HK-2 (cell line): ENCODE results near the gene CACNA2D3.

Source experiments
- DNase-seq: peaks from one replicate; pipeline ENCODE4 v3.0.0-alpha.2; 2018; ENCODE audit not compliant: unreplicated experiment

The CACNA2D3 gene

DNA sequence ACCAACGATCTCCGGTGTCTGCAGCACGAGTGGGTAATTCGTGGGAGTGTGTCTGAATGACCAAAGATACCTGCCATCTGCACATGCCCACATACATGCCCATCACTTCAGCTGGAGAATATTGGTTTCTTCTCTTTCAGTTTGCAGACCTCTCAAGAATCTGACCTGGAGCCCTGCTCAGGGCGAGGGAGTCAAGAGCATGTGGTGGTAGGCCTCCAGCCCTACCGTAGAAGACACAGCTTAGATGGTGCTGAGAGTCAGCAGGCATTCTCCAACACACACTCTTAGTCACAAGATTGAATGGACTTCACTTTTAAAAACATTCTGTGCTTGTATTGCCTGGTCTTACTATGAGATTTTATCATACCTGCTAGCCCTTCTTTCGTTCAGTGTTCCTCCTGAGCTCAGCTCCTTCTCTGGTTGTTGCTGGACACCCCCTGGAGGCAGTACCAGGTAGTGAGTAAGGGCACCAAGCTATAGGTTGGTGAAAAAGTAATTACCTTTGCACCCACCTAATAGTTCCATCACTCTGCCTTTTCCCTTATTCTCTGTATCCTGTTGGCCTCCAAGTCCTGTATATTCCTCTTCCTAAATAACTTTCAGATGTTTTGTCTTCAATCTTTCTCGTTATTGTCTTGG is 252.0 kb downstream of the CACNA2D3 start:
- peak; percentile 4 for DNase-seq

DNA sequence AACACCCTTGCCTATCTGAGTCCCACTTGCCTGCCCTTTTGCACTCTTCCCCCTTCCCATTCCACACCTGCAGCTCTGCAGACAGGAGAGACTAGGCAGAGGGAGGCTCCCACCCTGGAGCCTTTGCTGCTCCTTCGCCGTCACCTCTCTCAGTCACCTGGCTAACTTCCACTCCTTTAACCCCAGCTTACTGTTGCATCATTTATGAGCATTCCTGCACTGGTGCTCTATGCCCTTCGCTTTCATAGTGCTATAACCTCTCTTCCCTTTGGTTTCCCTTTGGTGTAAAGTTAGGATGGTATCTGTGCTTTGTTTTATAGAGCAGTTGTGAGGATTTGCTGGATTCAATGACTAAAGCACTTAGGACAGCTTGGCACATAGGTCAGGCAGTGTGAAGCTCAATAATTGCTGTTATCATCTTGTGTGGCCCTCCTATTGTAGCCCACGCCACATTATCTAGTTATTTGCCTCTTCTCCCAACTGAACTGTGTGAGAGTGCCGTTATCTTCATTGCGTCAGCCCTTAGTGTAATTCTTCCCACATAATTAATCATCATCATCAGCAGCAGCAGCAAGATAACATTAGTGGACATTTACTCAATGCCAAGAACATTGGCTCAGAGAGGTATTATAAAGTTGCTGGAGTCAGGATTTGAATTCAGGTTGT is 253.9 kb downstream of the CACNA2D3 start:
- DNase-seq, result no peak

DNA sequence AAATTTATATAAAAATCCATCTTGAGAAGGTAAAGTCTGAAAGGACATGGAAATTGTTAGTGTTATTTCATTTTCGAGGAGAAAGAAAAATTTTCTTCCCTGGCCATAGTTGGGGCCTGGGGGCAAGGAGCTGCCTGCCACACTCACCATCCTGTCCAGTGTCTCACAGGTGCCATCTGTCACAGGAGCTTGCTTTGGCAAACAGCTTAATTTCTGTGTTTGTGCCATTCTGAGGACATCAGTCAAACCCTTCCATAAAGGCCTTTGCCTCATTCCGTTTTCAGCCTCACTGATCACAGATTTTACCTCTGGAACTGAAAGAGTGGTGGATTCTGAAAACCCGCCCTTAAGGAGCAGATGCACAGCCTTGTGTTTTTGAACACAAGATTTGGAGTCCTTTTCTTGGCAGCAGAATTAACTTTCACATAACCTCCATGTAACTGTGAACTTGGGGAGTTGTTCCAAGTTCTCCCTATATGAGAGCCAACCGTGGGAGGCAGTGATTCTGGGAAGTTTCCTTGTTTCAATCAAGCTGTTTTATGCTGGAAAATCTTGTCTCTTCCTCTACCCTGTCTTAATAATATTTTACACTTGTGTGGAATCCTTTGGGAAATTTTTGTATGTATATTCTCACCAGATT is 254.7 kb downstream of the CACNA2D3 start:
- no peak for DNase-seq

DNA sequence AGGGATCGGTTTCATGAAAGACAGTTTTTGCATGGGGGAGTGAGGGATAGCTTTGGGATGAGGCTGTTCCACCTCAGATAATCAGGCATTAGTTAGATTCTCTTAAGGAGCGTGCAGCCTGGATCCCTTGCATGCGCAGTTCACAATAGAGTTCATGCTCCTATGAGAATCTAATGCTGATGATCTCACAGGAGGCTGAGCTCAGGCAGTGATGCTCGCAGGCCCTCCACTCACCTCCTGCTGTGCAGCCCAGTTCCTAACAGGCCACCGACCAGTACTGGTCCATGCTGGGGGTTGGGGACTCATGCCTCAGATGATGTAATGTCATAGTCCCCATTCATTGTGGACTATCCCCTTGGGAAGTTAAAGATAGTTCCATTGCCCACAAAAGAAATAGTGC is 255.8 kb downstream of the CACNA2D3 start:
- no peak for DNase-seq

DNA sequence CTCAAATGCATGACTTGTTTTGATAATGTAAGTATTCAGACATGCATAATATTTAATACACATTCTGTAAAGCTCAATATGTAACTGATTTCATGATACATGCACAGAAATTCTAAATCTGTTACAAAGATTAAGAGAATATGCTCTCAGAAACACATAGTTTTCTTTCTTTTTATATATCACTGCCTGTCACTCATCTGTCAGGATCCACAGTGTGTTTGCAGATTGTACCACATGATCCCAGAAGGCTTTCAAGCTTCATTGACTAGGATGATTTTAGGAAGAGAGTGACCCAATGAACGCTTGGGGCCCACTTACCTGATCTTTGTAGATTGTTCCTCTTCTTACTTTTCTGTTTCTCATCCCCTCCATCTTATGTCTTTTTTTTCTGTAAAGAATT is 261.9 kb downstream of the CACNA2D3 start:
- no peak for DNase-seq

DNA sequence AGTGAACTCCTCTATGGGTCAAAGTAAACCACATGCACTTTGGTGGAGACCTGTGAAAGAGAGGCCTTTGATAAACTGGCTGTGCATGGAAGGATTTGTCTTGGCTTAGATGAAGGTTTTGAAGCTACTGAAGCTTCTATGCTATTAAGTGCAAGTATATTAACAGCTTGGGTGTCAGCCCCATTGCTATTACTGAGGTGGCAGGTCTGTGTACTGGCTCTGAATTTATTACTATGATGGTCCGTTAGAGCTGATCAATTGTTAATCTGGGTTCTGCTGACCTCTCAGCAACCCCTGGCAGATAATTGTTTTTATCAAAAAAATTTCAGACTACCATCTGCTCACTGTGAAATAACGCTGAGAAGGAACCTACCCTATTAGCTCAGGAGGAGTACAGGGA is 268.2 kb downstream of the CACNA2D3 start:
- DNase-seq, result no peak

DNA sequence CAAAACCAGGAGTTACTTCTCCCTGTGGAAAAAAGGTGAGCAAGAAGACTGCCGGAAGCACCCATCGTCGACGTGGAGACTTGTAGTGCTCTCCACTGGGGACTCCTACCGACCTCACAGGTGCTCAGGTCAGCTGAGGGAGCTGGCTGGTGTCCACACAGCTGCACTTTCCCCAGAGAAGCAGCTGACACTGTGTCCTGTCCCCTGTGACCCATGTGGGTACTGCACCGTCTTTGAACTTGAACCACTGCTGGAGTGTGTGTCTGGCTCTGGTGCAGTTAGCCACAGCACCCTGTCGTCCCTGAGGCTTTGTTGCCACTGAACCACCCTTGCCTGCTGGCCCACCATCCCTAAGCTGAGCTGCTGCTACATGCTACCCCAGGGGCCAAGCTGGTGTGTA is 270.8 kb downstream of the CACNA2D3 start:
- no peak for DNase-seq

DNA sequence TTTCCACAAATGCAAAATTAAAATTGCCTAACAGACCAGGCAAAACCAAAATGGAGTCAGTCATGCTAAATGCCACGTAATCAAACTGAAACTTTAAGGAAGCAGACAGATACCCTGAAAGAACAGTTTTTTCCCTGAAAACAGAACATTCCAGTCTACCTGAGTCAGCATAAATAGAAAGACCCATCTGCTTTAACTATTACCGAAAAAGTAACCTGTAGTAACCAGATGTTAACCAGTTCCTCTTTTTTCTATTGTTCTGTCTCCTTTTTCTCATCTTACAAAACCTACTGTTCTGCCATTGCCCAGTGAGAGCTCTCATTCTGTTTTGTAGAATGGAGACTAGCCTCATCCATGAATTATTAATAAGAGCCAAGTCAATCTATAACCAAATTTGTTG is 286.0 kb downstream of the CACNA2D3 start:
- no peak for DNase-seq

DNA sequence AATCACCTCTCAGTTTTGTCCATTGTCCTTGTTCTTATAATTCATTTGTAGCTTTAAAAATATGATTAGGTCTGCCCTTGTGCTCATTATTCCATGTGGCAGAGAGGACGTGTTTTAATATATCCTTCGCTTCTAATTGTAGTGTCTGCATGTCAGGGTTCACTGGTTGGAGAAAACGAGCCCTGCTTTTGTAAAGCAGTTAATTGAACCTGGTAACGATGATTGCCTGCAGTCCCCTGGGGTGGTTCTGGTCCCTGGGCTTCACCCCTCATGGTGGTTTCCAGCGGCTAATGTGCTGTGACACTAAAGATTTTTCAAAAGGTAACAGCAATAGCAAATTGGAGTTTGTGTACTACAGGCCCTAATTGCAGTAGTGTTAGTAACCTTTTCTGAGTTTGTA is 299.6 kb downstream of the CACNA2D3 start:
- no peak for DNase-seq

DNA sequence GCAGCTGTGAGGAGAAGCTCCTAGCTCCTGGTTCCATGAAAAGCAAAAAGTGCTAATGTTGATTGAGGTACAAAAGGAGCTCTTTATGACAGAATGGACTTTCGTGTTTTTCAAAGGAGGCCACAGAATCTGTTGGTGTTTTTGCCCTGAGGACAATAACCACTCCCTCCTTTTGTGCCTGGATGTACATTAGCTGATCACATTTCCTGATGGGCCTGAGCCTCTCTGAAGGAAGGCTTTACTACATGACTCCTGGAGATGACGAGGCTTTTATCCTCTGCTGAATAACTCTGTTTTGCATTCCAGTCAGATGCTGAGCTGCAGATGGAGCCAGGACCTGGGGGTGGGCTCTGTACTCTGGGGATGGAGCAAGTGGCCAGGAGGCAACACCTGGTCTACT is 301.9 kb downstream of the CACNA2D3 start:
- DNase-seq, result no peak

DNA sequence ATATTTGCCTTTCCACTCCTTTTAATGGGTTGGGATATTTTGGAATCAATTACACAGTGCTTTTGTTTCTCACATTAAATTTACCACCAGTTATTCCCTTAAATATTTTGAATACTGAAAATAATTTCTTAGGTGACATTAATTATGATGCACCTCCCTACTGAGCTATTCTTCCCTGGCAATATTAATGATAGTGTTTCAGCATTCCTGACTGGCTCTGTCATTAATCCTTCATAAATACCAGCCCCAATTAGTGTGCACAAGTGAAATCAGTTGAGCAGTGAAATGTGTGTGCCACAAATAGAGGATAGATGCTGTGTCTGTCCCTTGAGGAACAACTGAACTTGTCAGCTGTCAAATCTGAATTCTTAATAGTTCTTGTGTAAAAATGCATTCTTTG is 304.0 kb downstream of the CACNA2D3 start:
- no peak for DNase-seq

DNA sequence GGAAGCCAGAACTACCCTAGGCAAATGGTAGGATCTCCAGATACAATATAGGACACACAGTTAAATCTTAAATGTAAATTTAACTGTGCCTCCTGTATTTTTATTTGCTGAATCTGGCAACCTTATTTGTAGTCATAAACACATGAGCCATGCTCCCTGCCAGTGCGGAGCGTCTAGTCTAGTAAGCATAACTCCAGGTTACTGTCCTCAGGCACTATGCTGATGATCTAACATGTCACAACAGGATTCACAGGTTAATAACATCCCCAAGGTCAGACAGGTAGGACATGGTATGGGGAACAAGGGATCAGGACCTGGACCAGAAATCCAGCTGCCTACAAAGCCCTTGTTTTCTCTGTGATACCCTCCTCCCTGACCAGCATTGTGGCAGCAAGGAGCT is 305.1 kb downstream of the CACNA2D3 start:
- DNase-seq, result no peak

DNA sequence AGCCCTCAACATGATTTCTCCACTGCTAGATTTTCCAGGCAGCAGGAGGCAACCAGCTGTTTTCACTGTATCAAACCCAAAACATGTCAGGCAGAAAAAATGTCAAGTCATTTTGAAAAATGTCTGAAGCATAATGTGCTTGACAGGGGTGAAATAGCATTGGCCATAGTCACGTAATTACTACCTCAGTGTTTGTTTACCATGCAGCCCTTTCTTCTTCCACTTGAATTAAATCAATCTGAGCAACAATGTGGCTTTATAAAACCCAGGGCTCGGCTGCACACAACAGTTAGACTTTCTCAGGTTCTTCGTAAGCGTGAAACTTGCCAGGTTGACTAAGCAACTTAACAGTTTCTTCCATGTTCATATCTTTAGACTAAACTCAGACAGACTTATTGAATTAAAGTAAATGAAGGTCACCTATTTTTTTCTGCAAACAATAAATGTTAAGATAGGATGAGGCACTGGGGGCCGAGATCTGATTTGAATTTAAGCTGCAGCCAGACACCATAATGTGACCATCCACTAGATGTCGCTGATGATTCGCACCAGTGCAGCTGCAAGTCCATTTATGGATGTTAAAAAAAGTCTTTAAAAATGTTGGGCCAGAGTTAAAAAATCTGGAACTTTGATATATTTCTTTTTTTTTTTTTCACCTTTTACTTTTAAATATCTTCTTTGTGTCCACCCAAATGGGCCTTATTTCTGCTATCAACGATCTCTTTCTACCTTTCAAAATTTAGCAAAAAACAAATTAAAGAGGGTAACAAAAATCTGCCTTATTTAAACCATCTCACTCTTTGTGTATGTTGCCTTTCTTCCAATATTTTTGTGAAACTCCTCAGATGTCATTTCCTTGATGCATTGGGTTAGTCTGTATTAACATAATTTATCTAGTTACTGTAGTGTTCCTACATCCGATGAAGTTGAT is 305.9 kb downstream of the CACNA2D3 start:
- peak; percentile 24 for DNase-seq

DNA sequence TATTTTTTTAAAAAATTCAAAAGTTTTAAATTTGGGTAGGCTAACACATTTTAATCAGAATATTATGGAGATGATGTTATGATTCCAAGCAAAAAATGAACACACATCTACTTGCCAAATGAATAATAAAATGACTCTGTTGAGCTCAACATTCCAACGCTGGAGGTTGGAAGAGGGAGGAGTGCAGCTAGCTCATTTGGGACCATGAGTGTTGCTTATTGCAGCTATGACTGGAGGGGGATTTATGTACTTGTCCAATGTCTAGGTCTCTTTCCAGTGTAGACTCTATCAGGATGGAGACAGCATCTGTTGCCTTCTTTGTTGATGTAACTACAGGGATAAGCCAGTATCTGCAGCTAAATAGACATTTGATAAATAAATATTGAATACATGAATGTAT is 310.6 kb downstream of the CACNA2D3 start:
- DNase-seq, result no peak

DNA sequence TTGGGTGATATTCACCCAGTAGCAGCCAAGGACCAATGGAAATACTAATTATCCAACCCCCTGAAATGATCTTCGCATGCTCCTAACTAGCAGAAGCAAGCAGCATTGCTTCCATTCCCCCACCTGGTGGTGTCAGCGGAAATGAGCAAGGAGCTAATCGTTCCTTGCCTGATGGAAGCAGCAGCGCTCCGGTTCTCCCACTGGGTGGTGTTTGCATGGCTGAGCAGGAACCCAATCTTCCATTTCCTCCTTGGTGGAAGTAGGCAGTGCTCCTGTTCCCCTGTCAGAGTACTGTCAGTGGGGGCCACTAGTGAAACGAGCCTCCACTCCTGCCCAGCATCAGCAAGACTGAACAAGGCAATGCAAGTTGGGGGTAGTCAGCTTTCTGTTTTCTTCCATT is 311.5 kb downstream of the CACNA2D3 start:
- DNase-seq, result peak; percentile 11

DNA sequence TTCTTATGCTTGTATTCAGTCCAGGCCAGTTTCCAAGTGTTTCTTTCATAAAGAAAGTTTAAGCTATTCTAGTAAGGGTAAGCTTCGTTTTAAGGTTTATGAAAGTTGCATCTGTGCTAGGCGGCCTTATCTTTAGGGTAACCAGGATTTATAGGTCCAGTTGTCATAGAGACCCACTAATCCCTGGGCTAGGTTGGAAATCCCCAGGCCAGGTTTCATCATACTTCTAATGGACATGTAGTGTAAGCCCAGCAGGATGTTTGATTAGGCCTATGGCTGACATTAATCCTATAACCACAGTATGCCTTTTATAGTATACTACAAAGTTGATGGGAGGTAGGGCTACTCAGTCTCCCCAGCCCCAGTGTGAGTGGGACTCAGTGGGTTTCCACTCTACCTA is 312.4 kb downstream of the CACNA2D3 start:
- no peak for DNase-seq

DNA sequence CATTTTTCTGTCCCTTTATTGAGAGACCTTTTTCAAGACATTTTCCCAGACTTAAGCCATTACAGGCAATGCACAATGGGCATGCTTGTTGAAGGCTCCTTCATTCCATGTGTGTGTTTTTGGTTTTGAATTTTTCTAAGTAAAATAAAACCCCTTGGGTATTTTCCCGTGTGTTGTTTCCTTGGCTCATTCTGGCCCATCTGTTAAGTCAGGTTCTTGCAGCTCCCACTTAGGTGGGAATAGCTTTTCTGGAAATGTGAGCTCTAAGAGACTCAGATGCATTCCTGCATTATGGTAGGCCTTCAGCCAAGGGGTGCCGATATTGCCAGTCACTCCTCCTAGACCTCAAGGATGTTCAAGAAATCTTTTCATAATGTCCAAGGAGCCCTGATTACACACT is 314.9 kb downstream of the CACNA2D3 start:
- no peak for DNase-seq

DNA sequence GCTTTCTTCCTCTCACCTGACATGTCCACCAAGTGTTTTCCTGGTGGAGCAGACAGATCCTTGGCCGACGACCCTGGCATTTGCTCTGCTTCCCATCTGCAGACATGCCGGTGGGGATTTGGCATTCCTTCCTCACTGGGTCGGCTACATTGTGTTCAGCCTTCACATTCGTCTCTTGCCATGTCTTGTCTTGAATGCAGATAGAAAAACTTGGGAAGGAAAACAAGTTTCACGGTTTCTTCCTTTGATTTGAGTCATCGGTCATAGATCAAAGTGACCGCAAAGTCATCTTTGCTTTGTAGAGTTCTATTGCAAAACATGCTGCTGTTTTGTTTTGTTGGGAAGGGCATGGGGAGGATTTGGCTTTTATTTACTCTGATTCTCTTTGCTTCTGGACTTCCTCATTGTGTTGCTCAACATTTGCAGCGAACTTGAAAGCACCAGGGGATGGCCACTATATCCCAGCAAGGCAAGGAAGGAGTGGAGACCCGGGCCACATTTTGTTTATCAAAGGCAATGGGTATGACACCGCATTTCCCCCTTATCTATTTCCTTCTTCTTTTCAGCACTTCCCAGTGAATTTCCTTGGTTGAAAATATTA is 321.3 kb downstream of the CACNA2D3 start:
- no peak for DNase-seq

DNA sequence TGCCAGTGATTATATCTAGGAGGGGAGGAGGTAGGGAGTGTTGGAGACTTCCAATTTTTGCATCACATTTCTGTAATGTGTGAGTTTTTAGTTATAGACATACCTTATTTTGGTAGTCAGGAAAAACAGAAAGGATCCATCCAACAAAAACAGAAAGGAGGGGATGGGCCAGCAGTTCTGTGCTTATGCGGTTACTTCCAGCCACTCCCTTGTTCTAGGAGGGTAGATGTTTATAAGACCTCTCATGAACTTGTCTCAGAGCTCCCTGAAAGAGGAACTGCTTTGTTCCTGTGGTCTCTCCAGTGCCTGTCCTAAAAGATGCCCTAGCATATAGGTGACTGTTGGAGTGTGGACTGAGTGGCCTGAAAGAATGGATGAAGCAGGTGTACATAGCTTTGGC is 323.3 kb downstream of the CACNA2D3 start:
- DNase-seq, result no peak

DNA sequence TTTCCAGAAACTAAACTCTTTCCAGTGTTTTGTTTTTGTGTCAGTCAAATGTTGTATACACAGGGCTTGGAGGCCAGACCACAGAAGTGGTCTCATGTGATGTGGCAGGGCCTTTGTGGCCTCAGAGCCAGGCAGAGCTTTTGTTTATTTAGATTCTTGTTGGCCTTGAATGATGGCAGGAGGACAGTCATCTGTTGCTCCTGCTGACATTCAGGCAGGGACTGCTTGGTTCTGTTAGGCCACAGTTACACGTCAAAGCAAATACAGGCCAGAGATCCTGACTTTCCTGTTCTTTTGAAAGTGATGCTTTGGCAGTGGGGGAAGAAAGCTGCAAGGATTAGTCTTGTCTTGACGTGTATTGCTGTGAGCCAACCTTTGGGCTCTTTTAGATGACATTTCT is 325.1 kb downstream of the CACNA2D3 start:
- DNase-seq, result no peak

DNA sequence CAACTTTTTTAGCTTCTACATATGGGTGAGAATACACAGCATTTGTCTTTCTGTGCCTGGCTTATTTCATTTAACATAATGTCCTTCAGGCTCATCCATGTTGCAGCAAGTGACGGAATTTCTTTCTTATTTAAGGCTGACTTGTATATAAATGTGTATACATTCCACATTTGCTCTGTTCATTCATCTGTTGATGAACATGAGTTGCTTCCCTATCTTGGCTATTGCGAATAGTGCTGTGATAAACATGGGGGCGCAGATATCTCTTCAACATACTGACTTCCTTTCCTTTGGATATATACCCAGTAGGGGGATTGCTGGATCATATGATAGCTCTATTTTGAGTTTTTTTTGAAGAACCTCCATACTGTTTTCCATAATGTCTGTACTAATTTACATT is 332.5 kb downstream of the CACNA2D3 start:
- no peak for DNase-seq

DNA sequence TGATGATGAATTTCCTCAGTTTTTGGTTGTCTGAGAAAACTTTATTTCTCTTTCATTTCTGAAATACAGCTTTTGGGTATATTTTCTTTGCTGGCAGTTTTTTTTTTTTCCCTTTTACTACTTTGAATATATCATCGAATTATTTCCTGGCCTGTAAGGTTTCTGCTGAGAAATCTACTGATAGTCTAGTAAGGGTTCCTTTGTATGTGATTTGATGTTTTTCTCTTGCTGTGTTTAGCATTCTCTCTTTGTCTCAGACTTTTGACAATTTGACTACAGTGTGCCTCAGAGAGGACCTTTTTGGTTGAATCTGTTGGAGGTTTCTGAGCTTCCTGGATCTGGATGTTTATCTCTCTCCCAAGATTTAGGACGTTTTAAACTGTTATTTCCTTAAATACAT is 336.0 kb downstream of the CACNA2D3 start:
- no peak for DNase-seq
